ENCODE results near the gene KATNAL2.
"Not testable (repeated sequence)": the region's sequence is repeated elsewhere in the genome, so short reads cannot be mapped to it uniquely, and the experiment has no call there.

The KATNAL2 gene

GRCh38 chr18:47032945-47033344, 115.5 kb downstream of the KATNAL2 start:
- no peak for DNase-seq (ENCODE audit: low read depth, low spot score)

- not testable (repeated sequence) for DNase-seq (ENCODE audit: low read depth, low spot score)
Observed at GRCh38 chr18:47034591-47034990, 117.2 kb downstream of the KATNAL2 start.

GRCh38 chr18:47035156-47035671, 117.8 kb downstream of the KATNAL2 start, which contains the start of gene ELOA2:
Gene ELOA2, minus strand, starts transcription at chr18:47035621. Its CDS starts 357 bp downstream, at chr18:47035264.
- DNase-seq (ENCODE audit: low read depth, low spot score) = no peak

- DNase-seq (ENCODE audit: low read depth, low spot score) = peak; percentile 40
Observed at GRCh38 chr18:47036298-47036874, 119.0 kb downstream of the KATNAL2 start.

- DNase-seq (ENCODE audit: low read depth, low spot score) = no peak
Observed at GRCh38 chr18:47036927-47037578, 119.7 kb downstream of the KATNAL2 start.

GRCh38 chr18:47040982-47041381, 123.6 kb downstream of the KATNAL2 start:
- DNase-seq (ENCODE audit: low read depth, low spot score) = no peak

- DNase-seq (ENCODE audit: low read depth, low spot score) = peak; percentile 67
Observed at GRCh38 chr18:47050468-47050867, 133.1 kb downstream of the KATNAL2 start.

GRCh38 chr18:47054369-47054768, 137.0 kb downstream of the KATNAL2 start:
- no peak for DNase-seq (ENCODE audit: low read depth, low spot score)

- no peak for DNase-seq (ENCODE audit: low read depth, low spot score)
Observed at GRCh38 chr18:47062471-47062870, 145.1 kb downstream of the KATNAL2 start.

- DNase-seq (ENCODE audit: low read depth, low spot score) = no peak
Observed at GRCh38 chr18:47063096-47063495, 145.7 kb downstream of the KATNAL2 start.

GRCh38 chr18:47067648-47068047, 150.2 kb downstream of the KATNAL2 start:
- no peak for DNase-seq (ENCODE audit: low read depth, low spot score)

- peak; percentile 7 for DNase-seq (ENCODE audit: low read depth, low spot score)
Observed at GRCh38 chr18:47075098-47075883, 157.9 kb downstream of the KATNAL2 start.

GRCh38 chr18:47077111-47077510, 159.7 kb downstream of the KATNAL2 start:
- DNase-seq (ENCODE audit: low read depth, low spot score) = no peak

- no peak for DNase-seq (ENCODE audit: low read depth, low spot score)
Observed at GRCh38 chr18:47080872-47081271, 163.5 kb downstream of the KATNAL2 start.

GRCh38 chr18:47081578-47081977, 164.2 kb downstream of the KATNAL2 start:
- DNase-seq (ENCODE audit: low read depth, low spot score) = no peak

- no peak for DNase-seq (ENCODE audit: low read depth, low spot score)
Observed at GRCh38 chr18:47087676-47088075, 170.3 kb downstream of the KATNAL2 start.

GRCh38 chr18:47095810-47096209, 178.4 kb downstream of the KATNAL2 start:
- no peak for DNase-seq (ENCODE audit: low read depth, low spot score)

- DNase-seq (ENCODE audit: low read depth, low spot score) = peak; percentile 80
Observed at GRCh38 chr18:47100212-47100831, 182.9 kb downstream of the KATNAL2 start.

- no peak for DNase-seq (ENCODE audit: low read depth, low spot score)
Observed at GRCh38 chr18:47108373-47108772, 191.0 kb downstream of the KATNAL2 start.

- no peak for DNase-seq (ENCODE audit: low read depth, low spot score)
Observed at GRCh38 chr18:47108998-47109405, 191.6 kb downstream of the KATNAL2 start.

GRCh38 chr18:47109720-47110119, 192.3 kb downstream of the KATNAL2 start:
- no peak for DNase-seq (ENCODE audit: low read depth, low spot score)

Data from astrocyte of the hippocampus (primary cell).